K562 (cell line): ENCODE measurements around the gene PIP5KL1. TPM values are rescaled to one million over a fixed set of nuclear protein-coding genes. Genes with fewer than 3 reads are reported as not detected.
A peak's percentile ranks its signal among the peaks of the same experiment; 100 is the strongest.

Experiments used
- ARID4B ChIP-seq: sonication (generic); formaldehyde crosslinking; IDR thresholded peaks from 2 replicates; pipeline ENCODE4 v1.8.0; 2022; ENCODE audit warnings: mild to moderate bottlenecking, missing genetic modification reagents
- COPS2 ChIP-seq: fragments of 450-650 bp; conservative IDR thresholded peaks from 2 replicates; pipeline ENCODE4 v1.6.1; 2016; ENCODE audit warnings: mild to moderate bottlenecking, moderate library complexity
- DPF2 ChIP-seq: fragments of 450-650 bp; IDR thresholded peaks from 2 replicates; pipeline ENCODE4 v1.6.1; 2016
- KDM4B ChIP-seq, 2 experiments: fragments of 450-650 bp in 1 of 2; sonication (generic) in 1 of 2; IDR thresholded peaks; 2 replicates each; pipeline ENCODE4 v1.6.1; 2016 to 2017; ENCODE audit warnings: borderline replicate concordance in 2 of 2, antibody characterized with exemption in 1 of 2, low read depth in 1 of 2, mild to moderate bottlenecking in 1 of 2
- MAX ChIP-seq: sonication (generic); formaldehyde crosslinking; IDR thresholded peaks from 2 replicates; pipeline ENCODE4 v1.9.0; 2022; ENCODE audit warnings: mild to moderate bottlenecking, missing genetic modification reagents
- PTTG1 ChIP-seq: fragments of 450-650 bp; IDR thresholded peaks from 2 replicates; pipeline ENCODE4 v1.6.1; 2016; ENCODE audit warnings: low read depth, mild to moderate bottlenecking, missing genetic modification characterization, missing compliant biosample characterization
- RBM15 ChIP-seq: fragments of 200-400 bp; formaldehyde crosslinking; IDR thresholded peaks from 2 replicates; pipeline ENCODE4 v1.6.1; 2018; ENCODE audit warnings: mild to moderate bottlenecking, low read length, moderate library complexity; ENCODE audit not compliant: insufficient read depth
- RCOR1 ChIP-seq, 2 experiments: IDR thresholded peaks; 2 replicates each; pipeline ENCODE4 v1.6.1; 2012; ENCODE audit warnings: low read depth in 2 of 2, low read length in 2 of 2, borderline replicate concordance in 1 of 2, improper control_type of control experiment in 1 of 2
- SIX5 ChIP-seq, 2 experiments: IDR thresholded peaks; 2 replicates each; pipeline ENCODE4 v1.6.1; 2011; ENCODE audit warnings: low read length in 2 of 2, borderline replicate concordance in 1 of 2, low read depth in 1 of 2, mild to moderate bottlenecking in 1 of 2, moderate library complexity in 1 of 2; ENCODE audit not compliant: insufficient read depth in 1 of 2
- SRF ChIP-seq, 2 experiments: fragments of 250-450, 450-650 bp in 1 of 2; sonication (Bioruptor Pico) in 1 of 2; sonication (generic) in 1 of 2; formaldehyde crosslinking; IDR thresholded peaks; 2 replicates each; pipeline versions ENCODE4 v1.5.0 to v1.5.1; 2020 to 2022; ENCODE audit warnings: mild to moderate bottlenecking in 1 of 2, missing genetic modification reagents in 1 of 2
- SRSF9 ChIP-seq: fragments of 200-400 bp; formaldehyde crosslinking; IDR thresholded peaks from 2 replicates; pipeline ENCODE4 v1.6.1; 2017; ENCODE audit warnings: low read depth, low read length, borderline replicate concordance
- ZFX ChIP-seq: sonication (generic); formaldehyde crosslinking; IDR thresholded peaks from 2 replicates; pipeline ENCODE4 v1.8.0; 2022; ENCODE audit warnings: mild to moderate bottlenecking, missing genetic modification reagents, moderate library complexity
- ZNF407 ChIP-seq: fragments of 450-650 bp; IDR thresholded peaks from 2 replicates; pipeline ENCODE4 v1.6.1; 2016; ENCODE audit warnings: low read depth
- ZNF696 ChIP-seq: fragments of 250-450 bp; sonication (Bioruptor Pico); conservative IDR thresholded peaks from 2 replicates; pipeline ENCODE4 v1.4.0; 2020; ENCODE audit warnings: mild to moderate bottlenecking, moderate library complexity
- polyA plus RNA-seq, 8 experiments: library from polyadenylated mRNA; depleted of rRNA in 4 of 8; stranded (reverse) in 5 of 8; unstranded in 3 of 8; fragments of >200 nt; fragmentation: Nextera tagmentation in 2 of 8; fragmentation: Illumina TruSeq in 1 of 8; extraction: Ambion mirVana in 2 of 8; extraction: Trizol in 1 of 8; gene quantifications; 2 replicates each; pipeline versions ENCODE4 v1.2.1 to v1.2.3, GENCODE V29; 2011 to 2014; ENCODE audit warnings: inconsistent platforms in 1 of 8, missing spikeins in 1 of 8
- total RNA-seq, 7 experiments: library from RNA; depleted of rRNA in 6 of 7; stranded (reverse); fragments of >200 nt in 6 of 7; fragmentation: Illumina TruSeq in 2 of 7; extraction: Trizol in 2 of 7; gene quantifications; 2 replicates each; pipeline versions ENCODE4 v1.2.1 to v1.2.3, GENCODE V29; 2011 to 2021; ENCODE audit warnings: low replicate concordance in 1 of 7

The PIP5KL1 gene
- total and polyA plus RNA-seq, 9 of the 15 experiments (the other 6 are each of a cell fraction or from before 2014, with no cell fraction given): 0.18 to 4.8 (median 1.2) TPM

GRCh38 chr9:127955294-127956015, 24.9 kb upstream of the PIP5KL1 start (continued):
- TF ChIP-seq ZNF407: no peak
- no peak for TF ChIP-seq ARID4B (CRISPR knock-in tag)
- no peak for TF ChIP-seq SIX5 (IDR thresholded peaks at IDR 0.05; ENCODE audit: borderline replicate concordance in 1 of 2, insufficient read depth in 1 of 2, low read depth in 1 of 2, low read length in 2 of 2)
- TF ChIP-seq SRSF9: no peak
- peak; percentile 10; the same call in 1 of the 2 replicates for TF ChIP-seq MAX
- TF ChIP-seq KDM4B (IDR thresholded peaks at IDR 0.05; ENCODE audit: borderline replicate concordance in 2 of 2, low read depth in 1 of 2): no peak
- TF ChIP-seq RCOR1 (IDR thresholded peaks at IDR 0.05; ENCODE audit: borderline replicate concordance in 1 of 2, low read depth in 2 of 2, low read length in 2 of 2): peak in 1 of 2 experiments; percentile 77; a peak in 1 of 4 replicates
- TF ChIP-seq ZNF696: no peak
- no peak for TF ChIP-seq ZFX
- no peak for TF ChIP-seq COPS2
- TF ChIP-seq SRF (CRISPR knock-in tag; IDR thresholded peaks at IDR 0.05): no peak
- no peak for TF ChIP-seq PTTG1 (tag)
- no peak for TF ChIP-seq RBM15
- peak; percentile 75 for TF ChIP-seq DPF2
